IMR-90 (cell line): Measurements from ENCODE around the gene NEO1. TPM values are rescaled to one million over a fixed set of nuclear protein-coding genes. Genes with fewer than 3 reads are reported as not detected.
A peak's percentile ranks its signal among the peaks of the same experiment; 100 is the strongest.

ENCODE experiments used
- ATAC-seq: fragments of 200-7000 bp; cut with Tn5 transposase; 2 replicates; pipeline ENCODE4 v1.9.1; 2020; ENCODE audit warnings: low read depth, mild to moderate bottlenecking, moderate library complexity
- BruUV-seq: library from RNA; stranded (reverse); fragments of 400-500 nt; replicated peaks from 2 replicates; lab custom pipeline; 2021; lab: Mats Ljungman, UMichigan
- CTCF ChIA-PET: fragments of 300-600 bp; formaldehyde crosslinking; extraction: SDS; loops from one replicate; lab custom pipeline; 2021; ENCODE audit warnings: antibody characterized with exemption; lab: Yijun Ruan, JAX
- POLR2A ChIA-PET: fragments of 300-600 bp; sonication (Branson Sonifier 250); formaldehyde crosslinking; loops from one replicate; lab custom pipeline; 2022; ENCODE audit warnings: antibody characterized with exemption; ENCODE audit not compliant: unreplicated experiment; lab: Charles Lee
- DNase-seq: peaks from one replicate; pipeline ENCODE4 v3.0.0; 2013
- H2AFZ ChIP-seq: replicated peaks from 2 replicates; pipeline ENCODE3; 2013; ENCODE audit warnings: low read length, mild to moderate bottlenecking; ENCODE audit not compliant: poor library complexity
- H2AK5ac ChIP-seq: 2 replicates; pipeline ENCODE4 v1.6.1; 2013; ENCODE audit warnings: low read depth, low read length, inconsistent platforms
- H2AK9ac ChIP-seq: replicated peaks from 2 replicates; pipeline ENCODE3; 2013; ENCODE audit warnings: mild to moderate bottlenecking, low read depth, low read length, moderate library complexity; ENCODE audit not compliant: poor library complexity
- H2BK120ac ChIP-seq: 2 replicates; pipeline ENCODE4 v1.6.1; 2013; ENCODE audit warnings: low read depth, low read length, inconsistent platforms
- H2BK15ac ChIP-seq: 3 replicates; pipeline ENCODE4 v1.6.1; 2013; ENCODE audit warnings: low read depth, low read length, inconsistent platforms
- H2BK20ac ChIP-seq: 2 replicates; pipeline ENCODE4 v1.6.1; 2013; ENCODE audit warnings: low read depth, mild to moderate bottlenecking, inconsistent platforms, low read length, moderate library complexity
- H2BK5ac ChIP-seq: 2 replicates; pipeline ENCODE4 v1.6.1; 2013; ENCODE audit warnings: mild to moderate bottlenecking, low read depth, low read length, inconsistent platforms; ENCODE audit not compliant: poor library complexity, severe bottlenecking
- H3K14ac ChIP-seq: replicated peaks from 2 replicates; pipeline ENCODE4 v1.6.1; 2013; ENCODE audit warnings: low read depth, low read length, inconsistent platforms
- H3K18ac ChIP-seq: 2 replicates; pipeline ENCODE4 v1.6.1; 2013; ENCODE audit warnings: low read depth, low read length, control low read depth
- H3K23ac ChIP-seq: 2 replicates; pipeline ENCODE4 v1.6.1; 2013; ENCODE audit warnings: low read depth, low read length, inconsistent platforms
- H3K27ac ChIP-seq: 2 replicates; pipeline ENCODE4 v1.5.1; 2013; ENCODE audit warnings: mild to moderate bottlenecking, control low read depth, low read length; ENCODE audit not compliant: insufficient read depth
- H3K27me3 ChIP-seq: 2 replicates; pipeline ENCODE4 v1.6.1; 2013; ENCODE audit warnings: low read length; ENCODE audit not compliant: control insufficient read depth, insufficient read depth
- H3K36me3 ChIP-seq: 2 replicates; pipeline ENCODE4 v1.6.1; 2013; ENCODE audit warnings: low read length, mixed read lengths; ENCODE audit not compliant: control insufficient read depth, insufficient read depth
- H3K4ac ChIP-seq: 2 replicates; pipeline ENCODE4 v1.6.1; 2013; ENCODE audit warnings: low read depth, low read length, inconsistent platforms
- H3K4me1 ChIP-seq: 2 replicates; pipeline ENCODE4 v1.6.1; 2013; ENCODE audit warnings: low read length, mixed read lengths; ENCODE audit not compliant: control insufficient read depth, insufficient read depth
- H3K4me2 ChIP-seq: 2 replicates; pipeline ENCODE4 v1.6.1; 2013; ENCODE audit warnings: low read depth, mild to moderate bottlenecking, control low read depth, low read length, moderate library complexity
- H3K4me3 ChIP-seq: 2 replicates; pipeline ENCODE4 v1.5.1; 2013; ENCODE audit warnings: low read depth, mild to moderate bottlenecking, control low read depth, low read length, moderate library complexity; ENCODE audit not compliant: insufficient read depth
- H3K56ac ChIP-seq: 2 replicates; pipeline ENCODE4 v1.6.1; 2013; ENCODE audit warnings: low read length, inconsistent platforms; ENCODE audit not compliant: insufficient read depth; ENCODE audit errors: extremely low read depth
- H3K79me1 ChIP-seq, 2 experiments: 2 replicates each; pipeline ENCODE4 v1.6.1; 2013; ENCODE audit warnings: low read length in 2 of 2, inconsistent platforms in 1 of 2, low read depth in 1 of 2
- H3K9ac ChIP-seq: 2 replicates; pipeline ENCODE4 v1.6.1; 2013; ENCODE audit warnings: low read depth, low read length, control low read depth
- H3K9me1 ChIP-seq: 2 replicates; pipeline ENCODE4 v1.6.1; 2013; ENCODE audit warnings: low read length, inconsistent platforms; ENCODE audit not compliant: insufficient read depth
- H3K9me3 ChIP-seq: 2 replicates; pipeline ENCODE4 v1.6.1; 2013; ENCODE audit warnings: low read length; ENCODE audit not compliant: control insufficient read depth, insufficient read depth
- H4K20me1 ChIP-seq: 2 replicates; pipeline ENCODE4 v1.6.1; 2013; ENCODE audit warnings: low read length, inconsistent platforms; ENCODE audit not compliant: insufficient read depth
- H4K5ac ChIP-seq: 2 replicates; pipeline ENCODE4 v1.6.1; 2013; ENCODE audit warnings: mild to moderate bottlenecking, low read depth, low read length, control low read depth
- H4K8ac ChIP-seq, 2 experiments: 2 replicates each; pipeline ENCODE4 v1.6.1; 2013; ENCODE audit warnings: low read depth in 2 of 2, low read length in 2 of 2, control low read depth in 1 of 2, inconsistent platforms in 1 of 2
- H4K91ac ChIP-seq: 2 replicates; pipeline ENCODE4 v1.6.1; 2013; ENCODE audit warnings: low read depth, low read length, inconsistent platforms; ENCODE audit not compliant: insufficient read depth
- NFE2L2 ChIP-seq: fragments of 150-350 bp; IDR thresholded peaks from 2 replicates; pipeline ENCODE4 v1.6.1; 2016; ENCODE audit warnings: low read depth, mild to moderate bottlenecking, low read length
- WGBS, 2 experiments: methylation state at CpG; one replicate each; pipeline versions ENCODE4 v1.1.5 to v1.1.7; 2013; ENCODE audit warnings: missing lambda C conversion rate in 2 of 2; ENCODE audit not compliant: insufficient read length in 1 of 2; ENCODE audit errors: extremely low coverage in 2 of 2; 5-methylcytosine and 5-hydroxymethylcytosine counted together
- dilution Hi-C: fragments of 300-500 bp; cut with HindIII; formaldehyde crosslinking; loops from one replicate; pipeline ENCODE4 v1.14.3; 2018; ENCODE audit warnings: low sequenced_read_pairs; ENCODE audit not compliant: unreplicated experiment
- in situ Hi-C: fragments of 300-500 bp; cut with MboI; formaldehyde crosslinking; loops from 3 replicates; pipeline ENCODE4 v1.14.3; 2019; ENCODE audit warnings: low sequenced_read_pairs, inconsistent platforms, mixed read lengths
- intact Hi-C: fragments of 100-400 bp; cut with micrococcal nuclease; formaldehyde crosslinking; loops from 2 replicates; pipeline ENCODE4 v1.10.0; 2022
- polyA plus RNA-seq, 3 experiments: library from polyadenylated mRNA; depleted of rRNA; stranded (reverse); fragments of >200 nt; gene quantifications; 2 replicates each; pipeline ENCODE4 v1.2.3, GENCODE V29; 2012; ENCODE audit warnings: low replicate concordance in 1 of 3
- total RNA-seq: library from RNA; depleted of rRNA; stranded (reverse); fragments of >200 nt; gene quantifications from 2 replicates; pipeline ENCODE4 v1.2.3, GENCODE V29; 2012

Gene NEO1
- total and polyA plus RNA-seq, 2 of the 4 experiments (the other 2 are of a cell fraction) = 16.3 to 18.5 TPM

- Histone ChIP-seq H4K91ac (no peak overlapping the region), H2AK5ac (no peak overlapping the region), H2AK9ac (peak overlapping the region; percentile 75), H3K14ac (no peak overlapping the region), H3K27me3 (peaks cover 10% of the 10 kb centered on the region), H4K20me1 (peaks cover 16% of the 10 kb centered on the region; the same call in 1 of the 2 replicates), H3K56ac (peak overlapping the region; percentile 10; the same call in 1 of the 2 replicates), H2BK5ac (no peak overlapping the region), H3K27ac (peak overlapping the region; percentile 31; the same call in 1 of the 2 replicates), H2AFZ (peak overlapping the region; percentile 85), H4K5ac (no peak overlapping the region), H2BK15ac (peak overlapping the region; percentile 2; the same call in 1 of the 3 replicates), H3K9ac (peak overlapping the region; percentile 76), H2BK20ac (no peak overlapping the region), H3K4me2 (peak overlapping the region; percentile 85), H3K4me3 (peak overlapping the region; percentile 90), H3K18ac (no peak overlapping the region), H3K79me1 (peaks cover 0 to 29% of the 10 kb centered on the region in 2 experiments; a peak in 2 of 4 replicates), H3K36me3 (no peaks in the 10 kb centered on the region), H3K4me1 (peaks cover 2% of the 10 kb centered on the region; the same call in 1 of the 2 replicates), H3K9me3 (no peaks in the 10 kb centered on the region), H3K4ac (no peak overlapping the region; the same call in 1 of the 2 replicates), H3K23ac (peak overlapping the region; percentile 74), H4K8ac (0 out of 4 replicates have a peak overlapping the region, but pooled peaks of 1 of the 2 experiments have one; percentile 30), H2BK120ac (no peak overlapping the region), H3K9me1 (no peaks in the 10 kb centered on the region; the same call in 1 of the 2 replicates)
- WGBS, 2 experiments = no CpG with 5 or more reads among the region's 8 CpGs
- ChIA-PET CTCF (interaction anchor here (0.7 kb wide), 1 partner anchor 10 kb away, joined by 3 read pairs; no protein-coding TSS in a partner anchor), POLR2A (interaction anchor here (1.0 kb wide), 1 partner anchor 256 kb away, joined by 3 read pairs; no protein-coding TSS in a partner anchor)
- ATAC-seq (no peak), DNase-seq (no peak)
- no TSS peak for BruUV-seq
- intact Hi-C loops (loop anchor here (2.0 to 5.0 kb wide), 2 partner anchors 51 to 257 kb away; no protein-coding TSS in a partner anchor), dilution Hi-C loops (no loop called here), in situ Hi-C loops (no loop called here)
- no peak for TF ChIP-seq NFE2L2
Measured at GRCh38 chr15:73053398-73053723, 1.1 kb downstream of the NEO1 start.
